Neural cell (in vitro differentiated cells): Measurements from ENCODE around the gene RPS18. TPM values are rescaled to one million over a fixed set of nuclear protein-coding genes. Genes with fewer than 3 reads are reported as not detected.

Source experiments
- H2AFZ ChIP-seq: fragments of 200-600, 300-800 bp; sonication (generic), shearing (Covaris generic); 2 replicates; pipeline ENCODE4 v1.6.0; 2014; ENCODE audit warnings: low read depth, mild to moderate bottlenecking, antibody characterized with exemption, low read length, moderate library complexity
- H3F3A ChIP-seq: fragments of 200-600 bp; shearing (Covaris generic); 2 replicates; pipeline ENCODE4 v1.6.1; 2016; ENCODE audit warnings: mild to moderate bottlenecking, moderate library complexity, mixed read lengths, antibody characterized with exemption, low read length; ENCODE audit not compliant: insufficient read depth, poor library complexity, severe bottlenecking
- H3K27ac ChIP-seq: fragments of 200-600, 300-800 bp; sonication (generic), shearing (Covaris generic); 2 replicates; pipeline ENCODE4 v1.5.1; 2014; ENCODE audit warnings: mild to moderate bottlenecking, low read length, moderate library complexity
- H3K27me3 ChIP-seq: fragments of 300-800, 200-600 bp; sonication (generic), shearing (Covaris generic); 2 replicates; pipeline ENCODE4 v1.6.0; 2014; ENCODE audit warnings: mild to moderate bottlenecking, low read depth, low read length, moderate library complexity; ENCODE audit not compliant: insufficient read depth
- H3K36me3 ChIP-seq: fragments of 300-800, 200-600 bp; sonication (generic), shearing (Covaris generic); 2 replicates; pipeline ENCODE4 v1.5.1; 2014; ENCODE audit warnings: mild to moderate bottlenecking, antibody characterized with exemption, low read length, moderate library complexity; ENCODE audit not compliant: insufficient read depth
- H3K4me2 ChIP-seq: fragments of 300-800, 200-600 bp; sonication (generic), shearing (Covaris generic); 2 replicates; pipeline ENCODE4 v1.6.0; 2014; ENCODE audit warnings: mild to moderate bottlenecking, low read length
- H3K4me3 ChIP-seq: fragments of 300-800, 200-600 bp; sonication (generic), shearing (Covaris generic); 2 replicates; pipeline ENCODE4 v1.5.1; 2014; ENCODE audit warnings: mild to moderate bottlenecking, low read length, moderate library complexity
- H3K79me2 ChIP-seq: fragments of 200-600 bp; shearing (Covaris generic); replicated peaks from 2 replicates; pipeline ENCODE4 v1.6.0; 2014; ENCODE audit warnings: mild to moderate bottlenecking, low read length, moderate library complexity; ENCODE audit not compliant: insufficient read depth
- H3K9ac ChIP-seq: fragments of 300-800, 200-600 bp; sonication (generic), shearing (Covaris generic); 2 replicates; pipeline ENCODE4 v1.6.1; 2016; ENCODE audit warnings: mild to moderate bottlenecking, low read length, mixed read lengths
- H3K9me2 ChIP-seq: fragments of 200-600 bp; shearing (Covaris generic); 2 replicates; pipeline ENCODE4 v1.6.1; 2016; ENCODE audit warnings: mild to moderate bottlenecking, low read length, mixed read lengths; ENCODE audit not compliant: insufficient read depth
- H3K9me3 ChIP-seq: fragments of 200-600, 300-800 bp; sonication (generic), shearing (Covaris generic); 2 replicates; pipeline ENCODE4 v1.6.1; 2016; ENCODE audit warnings: mild to moderate bottlenecking, mixed run types, low read length, moderate library complexity, mixed read lengths
- H4K20me1 ChIP-seq: fragments of 200-600 bp; shearing (Covaris generic); 2 replicates; pipeline ENCODE4 v1.6.1; 2016; ENCODE audit warnings: mild to moderate bottlenecking, mixed run types; ENCODE audit not compliant: insufficient read depth
- CTCF ChIP-seq: fragments of 450-650 bp; IDR thresholded peaks from 2 replicates; pipeline ENCODE4 v1.5.1; 2014; ENCODE audit warnings: antibody characterized with exemption, mild to moderate bottlenecking, moderate library complexity; ENCODE audit not compliant: poor library complexity, severe bottlenecking
- EP300 ChIP-seq: fragments of 450-650 bp; conservative IDR thresholded peaks from 2 replicates; pipeline ENCODE4 v1.6.1; 2014; ENCODE audit warnings: antibody characterized with exemption, mild to moderate bottlenecking, moderate library complexity; ENCODE audit not compliant: poor library complexity, severe bottlenecking
- MXI1 ChIP-seq: fragments of 450-650 bp; conservative IDR thresholded peaks from 2 replicates; pipeline ENCODE4 v1.6.1; 2014; ENCODE audit warnings: antibody characterized with exemption, mild to moderate bottlenecking; ENCODE audit not compliant: poor library complexity, severe bottlenecking
- POLR2AphosphoS5 ChIP-seq: IDR thresholded peaks from 2 replicates; pipeline ENCODE4 v1.6.1; 2012
- RAD21 ChIP-seq: fragments of 450-650 bp; conservative IDR thresholded peaks from 2 replicates; pipeline ENCODE4 v1.6.1; 2014; ENCODE audit warnings: antibody characterized with exemption, mild to moderate bottlenecking, moderate library complexity
- REST ChIP-seq: IDR thresholded peaks from 2 replicates; pipeline ENCODE4 v1.6.1; 2012; ENCODE audit warnings: borderline replicate concordance
- TAF1 ChIP-seq: IDR thresholded peaks from 2 replicates; pipeline ENCODE4 v1.6.1; 2012; ENCODE audit warnings: low read depth
- polyA plus RNA-seq: library from polyadenylated mRNA; depleted of rRNA; stranded (reverse); fragments of >200 nt; gene quantifications from 2 replicates; pipeline ENCODE4 v1.2.3, GENCODE V29; 2014

The RPS18 gene
- polyA plus RNA-seq, 1 donor from 2014 or later: 2,078 TPM

- Histone ChIP-seq H3K27me3 (no peaks in the 10 kb centered on the region), H3F3A (no peaks in the 10 kb centered on the region), H4K20me1 (no peaks in the 10 kb centered on the region), H3K4me3 (no peak overlapping the region), H3K79me2 (peaks cover under 1% of the 10 kb centered on the region), H3K9me2 (no peaks in the 10 kb centered on the region), H3K9me3 (no peaks in the 10 kb centered on the region), H2AFZ (no peak overlapping the region), H3K4me2 (no peak overlapping the region), H3K36me3 (no peaks in the 10 kb centered on the region), H3K9ac (no peak overlapping the region), H3K27ac (no peak overlapping the region)
- no peak for TF ChIP-seq POLR2AphosphoS5
- TF ChIP-seq REST: no peak
Measured at GRCh38 chr6:33278810-33279209, 6.9 kb downstream of the RPS18 start.

- H3K36me3 ChIP-seq: no peaks in the 10 kb centered on the region
- H3K4me3 ChIP-seq: no peak overlapping the region
- H2AFZ ChIP-seq: no peak overlapping the region
- H3K27me3 ChIP-seq: no peaks in the 10 kb centered on the region
- no peak overlapping the region for H3K27ac ChIP-seq
- no peaks in the 10 kb centered on the region for H4K20me1 ChIP-seq
- H3K4me2 ChIP-seq: no peak overlapping the region
- TF ChIP-seq POLR2AphosphoS5 (no peak), EP300 (no peak), RAD21 (no peak)
- H3K9ac ChIP-seq: no peak overlapping the region
- H3F3A ChIP-seq: no peaks in the 10 kb centered on the region
- H3K9me3 ChIP-seq: no peaks in the 10 kb centered on the region
- H3K79me2 ChIP-seq: no peaks in the 10 kb centered on the region
- H3K9me2 ChIP-seq: no peaks in the 10 kb centered on the region
Measured at GRCh38 chr6:33279257-33279695, 7.4 kb downstream of the RPS18 start.

- Histone ChIP-seq H3K9me3 (no peaks in the 10 kb centered on the region), H3K4me2 (no peak overlapping the region), H3F3A (no peaks in the 10 kb centered on the region), H2AFZ (no peak overlapping the region), H3K9ac (no peak overlapping the region), H3K9me2 (no peaks in the 10 kb centered on the region), H3K79me2 (no peaks in the 10 kb centered on the region), H3K36me3 (no peaks in the 10 kb centered on the region), H3K27ac (no peak overlapping the region), H3K27me3 (no peaks in the 10 kb centered on the region), H4K20me1 (no peaks in the 10 kb centered on the region), H3K4me3 (no peak overlapping the region)
- no peak for TF ChIP-seq MXI1
- peak; percentile 16 for TF ChIP-seq CTCF
- no peak for TF ChIP-seq TAF1
- no peak for TF ChIP-seq EP300
Measured at GRCh38 chr6:33279971-33280511, 8.2 kb downstream of the RPS18 start.
